ENCODE measurements around the gene KCTD8. TPM values are rescaled to one million over a fixed set of nuclear protein-coding genes. Genes with fewer than 3 reads are reported as not detected.
A peak's percentile ranks its signal among the peaks of the same experiment; 100 is the strongest.

KCTD8 gene
- total RNA-seq, 1 experiment from 2014 or later = 3.8 TPM

GRCh38 chr4:44279469-44279868 is 169.1 kb downstream of the KCTD8 start (continued):
- TF ChIP-seq AFF4 (CRISPR knock-in tag; IDR thresholded peaks at IDR 0.05; ENCODE audit: borderline replicate concordance) = no peak
- TF ChIP-seq OVOL2 (CRISPR knock-in tag; IDR thresholded peaks at IDR 0.05; ENCODE audit: borderline replicate concordance) = no peak
- no peak for TF ChIP-seq AR (CRISPR knock-in tag; IDR thresholded peaks at IDR 0.05)
- no peak for TF ChIP-seq TEAD4 (CRISPR knock-in tag; IDR thresholded peaks at IDR 0.05)
- no peak for TF ChIP-seq SP1 (CRISPR knock-in tag; conservative IDR thresholded peaks at IDR 0.05)
- no peak for TF ChIP-seq ZNF121 (CRISPR knock-in tag; IDR thresholded peaks at IDR 0.05)
- TF ChIP-seq NR2C2 (CRISPR knock-in tag; IDR thresholded peaks at IDR 0.05) = no peak
- no peak for TF ChIP-seq CBFB (CRISPR knock-in tag; IDR thresholded peaks at IDR 0.05; ENCODE audit: low read depth)
- TF ChIP-seq ZBTB21 (CRISPR knock-in tag; IDR thresholded peaks at IDR 0.05; ENCODE audit: borderline replicate concordance) = no peak

GRCh38 chr4:44279066-44279465 is 169.5 kb downstream of the KCTD8 start:
- no peaks in the 10 kb centered on the region for H3K9me3 Mint-ChIP-seq
- H3K27me3 Mint-ChIP-seq (ENCODE audit: low read depth) = no peaks in the 10 kb centered on the region
- no peaks in the 10 kb centered on the region for H3K4me1 Mint-ChIP-seq
- H3K4me3 Mint-ChIP-seq = no peak overlapping the region
- H3K36me3 Mint-ChIP-seq = no peaks in the 10 kb centered on the region
- no peak overlapping the region for H3K27ac Mint-ChIP-seq
- DNase-seq (ENCODE audit: low spot score) (no peak), ATAC-seq (no peak)
- ChIA-PET CTCF (no interaction called here), POLR2A (no interaction called here)
- TF ChIP-seq CDX4 (CRISPR knock-in tag; IDR thresholded peaks at IDR 0.05; ENCODE audit: borderline replicate concordance) = no peak
- no peak for TF ChIP-seq ERG (CRISPR knock-in tag; IDR thresholded peaks at IDR 0.05)
- TF ChIP-seq AR (CRISPR knock-in tag; IDR thresholded peaks at IDR 0.05) = no peak

GRCh38 chr4:44257461-44257860 is 191.1 kb downstream of the KCTD8 start:
- Mint-ChIP-seq H3K27ac (no peak overlapping the region), H3K4me3 (no peak overlapping the region), H3K9me3 (peaks cover 17% of the 10 kb centered on the region), H3K27me3 (ENCODE audit: low read depth) (no peaks in the 10 kb centered on the region), H3K4me1 (peaks cover 18% of the 10 kb centered on the region), H3K36me3 (peaks cover 9% of the 10 kb centered on the region)
- no peak for DNase-seq (ENCODE audit: low spot score)
- TF ChIP-seq NFYB (CRISPR knock-in tag; conservative IDR thresholded peaks at IDR 0.05; ENCODE audit: low read depth) = no peak
- TF ChIP-seq RORB (CRISPR knock-in tag; IDR thresholded peaks at IDR 0.05) = no peak
- POLR2A ChIA-PET = no interaction called here
- ATAC-seq = peak; percentile 44
- CTCF ChIA-PET = no interaction called here
